B cell (primary cell): Measurements from ENCODE around the gene DENND4B. TPM values are rescaled to one million over a fixed set of nuclear protein-coding genes. Genes with fewer than 3 reads are reported as not detected.

Experiments
- ATAC-seq: fragments of 200-7000 bp; cut with Tn5 transposase; one replicate; pipeline ENCODE4 v1.10.0; 2021; ENCODE audit warnings: low read depth, mild to moderate bottlenecking, moderate number of reproducible peaks, moderate library complexity
- CTCF ChIA-PET: fragments of 350-600 bp; sonication (Branson Sonifier 250); formaldehyde crosslinking; loops from one replicate; lab custom pipeline; 2021; ENCODE audit warnings: antibody characterized with exemption, inconsistent platforms; lab: Charles Lee
- POLR2A ChIA-PET: fragments of 350-600 bp; sonication (Branson Sonifier 250); formaldehyde crosslinking; loops from one replicate; lab custom pipeline; 2021; ENCODE audit warnings: antibody characterized with exemption; lab: Charles Lee
- DNase-seq: peaks from one replicate; pipeline ENCODE4 v3.0.0; 2013
- H2AFZ ChIP-seq: 2 replicates; pipeline ENCODE4 v1.6.1; 2012; ENCODE audit warnings: mild to moderate bottlenecking, low read depth, low read length; ENCODE audit not compliant: insufficient read depth, poor library complexity, severe bottlenecking
- H3K27ac ChIP-seq, 2 donors: 1 replicate in 1 of 2; 2 replicates in 1 of 2; pipeline ENCODE4 v1.5.1; 2012 to 2013; ENCODE audit warnings: low read length in 2 of 2, mild to moderate bottlenecking in 2 of 2, moderate library complexity in 1 of 2
- H3K27me3 ChIP-seq, 4 experiments: fragments of 200-600 bp in 1 of 4; sonication (generic) in 1 of 4; replicated peaks in 1 of 4; 1 replicate in 2 of 4; 2 replicates in 2 of 4; pipeline versions ENCODE4 v1.6.1 to v1.7.0; 2013 to 2016; ENCODE audit warnings: low read length in 3 of 4, mild to moderate bottlenecking in 2 of 4, mixed read lengths in 1 of 4, moderate library complexity in 1 of 4; ENCODE audit not compliant: insufficient read depth in 4 of 4, control insufficient read depth in 3 of 4; ENCODE audit errors: control extremely low read depth in 1 of 4
- H3K36me3 ChIP-seq, 2 experiments: replicated peaks in 1 of 2; 1 replicate in 1 of 2; 2 replicates in 1 of 2; pipeline versions ENCODE4 v1.6.1 to v1.7.1; 2013; ENCODE audit warnings: low read length in 1 of 2; ENCODE audit not compliant: insufficient read depth in 2 of 2, control insufficient read depth in 1 of 2; ENCODE audit errors: control extremely low read depth in 1 of 2, extremely low read depth in 1 of 2
- H3K4me1 ChIP-seq, 2 donors: fragments of 200-600 bp in 1 of 2; sonication (generic) in 1 of 2; 1 replicate in 1 of 2; 2 replicates in 1 of 2; pipeline versions ENCODE4 v1.5.1 to v1.6.1; 2013 to 2017; ENCODE audit warnings: low read length in 2 of 2; ENCODE audit not compliant: control insufficient read depth in 2 of 2, insufficient read depth in 2 of 2
- H3K4me2 ChIP-seq: replicated peaks from 2 replicates; pipeline ENCODE3; 2012; ENCODE audit warnings: mild to moderate bottlenecking, low read depth, low read length; ENCODE audit not compliant: poor library complexity, severe bottlenecking
- H3K4me3 ChIP-seq, 5 experiments: fragments of 200-600 bp in 1 of 5; sonication (generic) in 1 of 5; 1 replicate in 3 of 5; 2 replicates in 2 of 5; pipeline versions ENCODE4 v1.5.1 to v1.7.0; 2011 to 2016; ENCODE audit warnings: low read length in 4 of 5, mild to moderate bottlenecking in 4 of 5, low read depth in 2 of 5, control low read depth in 1 of 5, moderate library complexity in 1 of 5; ENCODE audit not compliant: insufficient read depth in 1 of 5; ENCODE audit errors: control extremely low read depth in 1 of 5, extremely low read depth in 1 of 5
- H3K79me2 ChIP-seq: fragments of 200-600 bp; sonication (generic); one replicate; pipeline ENCODE4 v1.6.0; 2016; ENCODE audit warnings: low read length; ENCODE audit not compliant: control insufficient read depth, insufficient read depth
- H3K9ac ChIP-seq: fragments of 200-600 bp; sonication (generic); 2 replicates; pipeline ENCODE4 v1.6.1; 2017; ENCODE audit warnings: mild to moderate bottlenecking, low read length, moderate library complexity
- H3K9me3 ChIP-seq, 3 donors: one replicate each; pipeline versions ENCODE4 v1.6.1 to v1.7.1; 2013; ENCODE audit warnings: low read length in 2 of 3; ENCODE audit not compliant: control insufficient read depth in 2 of 3, insufficient read depth in 1 of 3; ENCODE audit errors: control extremely low read depth in 1 of 3
- H4K20me1 ChIP-seq: 2 replicates; pipeline ENCODE4 v1.6.0; 2012; ENCODE audit warnings: mild to moderate bottlenecking, low read length; ENCODE audit not compliant: insufficient read depth, control insufficient read depth, poor library complexity, severe bottlenecking
- H3K27ac Mint-ChIP-seq: one replicate; pipeline ENCODE4 v1.8.0; 2021; ENCODE audit warnings: mixed read lengths
- H3K27me3 Mint-ChIP-seq: one replicate; pipeline ENCODE4 v1.8.0; 2021; ENCODE audit warnings: mixed read lengths
- H3K4me1 Mint-ChIP-seq: one replicate; pipeline ENCODE4 v1.8.0; 2021; ENCODE audit warnings: mixed read lengths
- H3K4me3 Mint-ChIP-seq: one replicate; pipeline ENCODE4 v1.8.0; 2021; ENCODE audit warnings: mixed read lengths
- H3K9me3 Mint-ChIP-seq: one replicate; pipeline ENCODE4 v1.8.0; 2022; ENCODE audit warnings: mixed read lengths; ENCODE audit not compliant: insufficient read depth
- EZH2 ChIP-seq: IDR thresholded peaks from 2 replicates; pipeline ENCODE4 v1.6.1; 2012; ENCODE audit warnings: borderline replicate concordance, low read depth, mild to moderate bottlenecking, moderate library complexity, low read length; ENCODE audit not compliant: insufficient read depth, poor library complexity, severe bottlenecking
- WGBS: methylation state at CpG from one replicate; pipeline ENCODE4 v1.1.5; 2013; ENCODE audit warnings: missing lambda C conversion rate; ENCODE audit not compliant: insufficient coverage; 5-methylcytosine and 5-hydroxymethylcytosine counted together
- intact Hi-C: fragments of 100-400 bp; cut with micrococcal nuclease; formaldehyde crosslinking; loops from one replicate; pipeline ENCODE4 v1.10.0; 2022
- polyA plus RNA-seq: library from polyadenylated mRNA; depleted of rRNA; stranded (reverse); fragments of >200 nt; gene quantifications from 2 replicates; pipeline ENCODE4 v1.2.3, GENCODE V29; 2012
- total RNA-seq, 2 donors: library from RNA; stranded (reverse); fragments of 120-200 nt in 1 of 2; gene quantifications; 1 replicate in 1 of 2; 2 replicates in 1 of 2; pipeline versions ENCODE4 v1.2.3 to v1.2.4, GENCODE V29; 2013 to 2022
- TF ChIP-seq, protein P1 (sequence below): fragments of 200-600 bp; IDR thresholded peaks from one replicate; pipeline ENCODE4 v1.8.0; 2022; ENCODE audit warnings: antibody characterized with exemption, mild to moderate bottlenecking

The DENND4B gene
- total and polyA plus RNA-seq, 2 donors (not counting 1 experiment from before 2014, with no cell fraction given), result 275 to 389 TPM

DNA sequence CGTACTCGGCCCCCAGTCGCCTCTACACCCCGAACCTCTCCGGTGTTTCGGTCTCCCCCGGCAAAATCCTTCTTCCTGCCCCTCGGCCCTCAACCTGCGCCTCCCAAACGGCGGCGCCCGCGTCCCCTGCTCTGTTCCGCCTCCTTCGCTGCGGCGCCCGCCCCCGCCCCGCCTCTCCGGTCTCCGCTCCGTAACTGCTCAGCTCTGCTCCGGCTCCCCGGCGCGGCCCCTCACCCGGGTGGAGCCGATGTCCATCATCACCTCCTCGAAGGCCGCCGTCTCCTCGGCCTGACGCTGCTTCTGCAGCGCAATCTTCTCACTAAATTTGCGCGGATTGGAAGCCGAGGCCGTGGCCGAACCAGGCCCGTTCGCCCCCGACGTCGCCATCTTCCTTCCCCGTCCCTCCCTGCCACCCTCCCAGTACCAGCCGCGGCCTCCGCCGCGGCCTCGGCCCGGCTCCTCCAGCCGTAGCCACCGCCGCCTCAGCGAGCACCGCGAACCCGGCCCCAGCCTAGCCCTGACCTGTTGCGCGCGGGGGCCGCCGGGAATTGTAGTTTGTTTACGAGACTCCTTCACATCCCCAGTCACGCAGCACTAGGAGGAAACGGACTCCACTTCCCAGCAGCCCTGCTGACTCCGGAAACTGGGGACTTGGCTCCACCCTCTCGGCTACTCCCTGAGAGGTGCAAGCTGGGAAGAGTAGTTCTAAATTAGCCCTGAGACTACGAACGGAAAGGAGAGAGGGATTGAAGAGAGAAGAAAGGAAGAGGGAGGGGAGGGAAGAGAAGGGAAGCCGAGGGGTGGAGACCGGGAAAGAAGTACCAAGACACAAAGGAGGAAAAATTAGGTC lies 11.8 kb upstream of the DENND4B start, which contains the start of gene CRTC2:
Gene CRTC2, minus strand, starts transcription at position 502 of the 850 bp plus-strand sequence. Its CDS starts 115 bp downstream, at position 387.
- CTCF ChIA-PET, result interaction anchor here (0.7 to 5.6 kb wide), 7 partner anchors 9 to 390 kb away, joined by 3 to 47 read pairs (median 6); partner anchors contain the start of genes CREB3L4, DENND4B and JTB
- Mint-ChIP-seq H3K27ac (peak within 1 kb of the TSS; percentile 97), H3K27me3 (no peaks in the 10 kb centered on the region), H3K4me3 (peak within 1 kb of the TSS; percentile 100), H3K9me3 (no peaks in the 10 kb centered on the region), H3K4me1 (peaks cover 67% of the 10 kb centered on the region)
- peak; percentile 97 for DNase-seq
- intact Hi-C loops, result loop anchor here (1.0 to 5.0 kb wide), 7 partner anchors 9 to 314 kb away; partner anchors contain the start of genes CREB3L4, DENND4B, HAX1 and JTB
- peak; percentile 85 for ATAC-seq
- POLR2A ChIA-PET, result interaction anchor here (0.5 to 9.2 kb wide), 13 partner anchors 9 to 184 kb away, joined by 3 to 115 read pairs (median 4); partner anchors contain the start of genes CREB3L4, DENND4B, GATAD2B and JTB
- TF ChIP-seq, protein P1, sequence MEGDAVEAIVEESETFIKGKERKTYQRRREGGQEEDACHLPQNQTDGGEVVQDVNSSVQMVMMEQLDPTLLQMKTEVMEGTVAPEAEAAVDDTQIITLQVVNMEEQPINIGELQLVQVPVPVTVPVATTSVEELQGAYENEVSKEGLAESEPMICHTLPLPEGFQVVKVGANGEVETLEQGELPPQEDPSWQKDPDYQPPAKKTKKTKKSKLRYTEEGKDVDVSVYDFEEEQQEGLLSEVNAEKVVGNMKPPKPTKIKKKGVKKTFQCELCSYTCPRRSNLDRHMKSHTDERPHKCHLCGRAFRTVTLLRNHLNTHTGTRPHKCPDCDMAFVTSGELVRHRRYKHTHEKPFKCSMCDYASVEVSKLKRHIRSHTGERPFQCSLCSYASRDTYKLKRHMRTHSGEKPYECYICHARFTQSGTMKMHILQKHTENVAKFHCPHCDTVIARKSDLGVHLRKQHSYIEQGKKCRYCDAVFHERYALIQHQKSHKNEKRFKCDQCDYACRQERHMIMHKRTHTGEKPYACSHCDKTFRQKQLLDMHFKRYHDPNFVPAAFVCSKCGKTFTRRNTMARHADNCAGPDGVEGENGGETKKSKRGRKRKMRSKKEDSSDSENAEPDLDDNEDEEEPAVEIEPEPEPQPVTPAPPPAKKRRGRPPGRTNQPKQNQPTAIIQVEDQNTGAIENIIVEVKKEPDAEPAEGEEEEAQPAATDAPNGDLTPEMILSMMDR, result no peak
- TF ChIP-seq EZH2, result no peak
- Histone ChIP-seq H3K27me3 (no peaks in the 10 kb centered on the region), H4K20me1 (peaks cover 51% of the 10 kb centered on the region), H3K9me3 (no peaks in the 10 kb centered on the region), H3K27ac (peak within 1 kb of the TSS; percentile 87 to 97), H3K9ac (peak within 1 kb of the TSS; percentile 99), H3K79me2 (peaks cover 73% of the 10 kb centered on the region), H3K4me3 (peak within 1 kb of the TSS; percentile 79 to 98 (median 92)), H3K36me3 (peaks cover 0 to 30% of the 10 kb centered on the region in 2 experiments), H2AFZ (peak within 1 kb of the TSS; percentile 78), H3K4me1 (peaks cover 44 to 47% of the 10 kb centered on the region in 2 donors), H3K4me2 (peak within 1 kb of the TSS; percentile 86)
- 0% methylated on average over 72 of the region's 75 CpGs for WGBS
